GM12878 (cell line): ENCODE results near the gene COL23A1. TPM values are rescaled to one million over a fixed set of nuclear protein-coding genes. Genes with fewer than 3 reads are reported as not detected.

Experiments used
- ATAC-seq: fragments of 200-7000 bp; cut with Tn5 transposase; 3 replicates; pipeline ENCODE4 v1.9.1; 2020; ENCODE audit warnings: mild to moderate bottlenecking, moderate library complexity
- BruUV-seq: library from RNA; stranded (reverse); fragments of 400-500 nt; replicated peaks from 2 replicates; lab custom pipeline; 2021; lab: Mats Ljungman, UMichigan
- CTCF ChIA-PET: fragments of 300-600 bp; sonication (Branson Sonifier 250); formaldehyde crosslinking; extraction: SDS; loops from one replicate; lab custom pipeline; 2021; ENCODE audit warnings: inconsistent platforms; lab: Yijun Ruan, JAX
- POLR2A ChIA-PET: fragments of 350-600 bp; formaldehyde crosslinking; extraction: SDS; loops from one replicate; lab custom pipeline; 2021; ENCODE audit warnings: inconsistent platforms; lab: Charles Lee
- RAD21 ChIA-PET: fragments of 300-600 bp; sonication (Branson Sonifier 250); formaldehyde crosslinking; loops from one replicate; lab custom pipeline; 2023; ENCODE audit warnings: antibody characterized with exemption; ENCODE audit not compliant: unreplicated experiment; lab: Charles Lee
- SMC1A ChIA-PET: fragments of 300-600 bp; sonication (Branson Sonifier 250); formaldehyde crosslinking; loops from one replicate; lab custom pipeline; 2023; ENCODE audit not compliant: unreplicated experiment, uncharacterized antibody; lab: Charles Lee
- DNase-seq: peaks from one replicate; pipeline ENCODE4 v3.0.0-alpha.2; 2011; ENCODE audit warnings: low read depth, low spot score
- FAIRE-seq: peaks from 3 replicates; lab custom pipeline; 2011; peaks lifted over from hg19 to GRCh38; lab: Jason Lieb, UNC
- H2AFZ ChIP-seq: 2 replicates; pipeline ENCODE4 v1.6.0; 2011; ENCODE audit warnings: low read depth, low read length, control low read depth; ENCODE audit not compliant: control insufficient read depth
- H3K27ac ChIP-seq: 2 replicates; pipeline ENCODE4 v1.5.1; 2011; ENCODE audit warnings: control low read depth; ENCODE audit not compliant: control insufficient read depth, insufficient read depth
- H3K27me3 ChIP-seq, 2 experiments: replicated peaks in 1 of 2; 2 replicates each; pipeline versions ENCODE4 v1.6.0 to v1.6.1; 2011; ENCODE audit warnings: low read length in 1 of 2; ENCODE audit not compliant: control insufficient read depth in 2 of 2, insufficient read depth in 2 of 2
- H3K36me3 ChIP-seq, 2 experiments: 2 replicates each; pipeline ENCODE4 v1.5.1; 2011; ENCODE audit warnings: low read length in 1 of 2; ENCODE audit not compliant: control insufficient read depth in 2 of 2, insufficient read depth in 2 of 2
- H3K4me1 ChIP-seq: 2 replicates; pipeline ENCODE4 v1.6.1; 2011; ENCODE audit warnings: mild to moderate bottlenecking, low read length, moderate library complexity, mixed read lengths; ENCODE audit not compliant: control insufficient read depth, insufficient read depth
- H3K4me2 ChIP-seq: 2 replicates; pipeline ENCODE4 v1.6.0; 2011; ENCODE audit warnings: control low read depth; ENCODE audit not compliant: control insufficient read depth, insufficient read depth
- H3K4me3 ChIP-seq: fragments of 200-600 bp; sonication (generic); 2 replicates; pipeline ENCODE4 v1.5.1; 2016
- H3K79me2 ChIP-seq: 2 replicates; pipeline ENCODE4 v1.6.0; 2011; ENCODE audit warnings: low read length; ENCODE audit not compliant: control insufficient read depth, insufficient read depth
- H3K9ac ChIP-seq: 2 replicates; pipeline ENCODE4 v1.8.0; 2011; ENCODE audit warnings: low read length, control low read depth, mixed read lengths; ENCODE audit not compliant: control insufficient read depth, insufficient read depth
- H3K9me3 ChIP-seq: replicated peaks from 3 replicates; pipeline ENCODE4 v1.5.1; 2011; ENCODE audit warnings: mild to moderate bottlenecking, low read length; ENCODE audit not compliant: control insufficient read depth, insufficient read depth
- H4K20me1 ChIP-seq: 2 replicates; pipeline ENCODE4 v1.6.0; 2011; ENCODE audit not compliant: control insufficient read depth, insufficient read depth
- BACH1 ChIP-seq: fragments of 450-650 bp; IDR thresholded peaks from 2 replicates; pipeline ENCODE4 v1.6.1; 2017; ENCODE audit warnings: mild to moderate bottlenecking, borderline replicate concordance
- HDAC2 ChIP-seq: fragments of 200-600 bp; sonication (generic); IDR thresholded peaks from 2 replicates; pipeline ENCODE4 v1.6.1; 2017
- IKZF1 ChIP-seq: fragments of 450-650 bp; conservative IDR thresholded peaks from 2 replicates; pipeline ENCODE4 v1.6.1; 2017; ENCODE audit warnings: antibody characterized with exemption, mild to moderate bottlenecking
- POLR2AphosphoS5 ChIP-seq: IDR thresholded peaks from 2 replicates; pipeline ENCODE4 v1.6.1; 2011; ENCODE audit warnings: mild to moderate bottlenecking, low read length, inconsistent platforms
- SREBF2 ChIP-seq: IDR thresholded peaks from 2 replicates; pipeline ENCODE4 v1.6.1; 2012; ENCODE audit warnings: mild to moderate bottlenecking, low read length
- ZBED1 ChIP-seq: IDR thresholded peaks from 2 replicates; pipeline ENCODE4 v1.6.1; 2016; ENCODE audit warnings: borderline replicate concordance
- WGBS: methylation state at CpG from one replicate; pipeline ENCODE4 v1.1.6; 2016; ENCODE audit warnings: low lambda C conversion rate; ENCODE audit not compliant: insufficient replicate concordance, insufficient coverage; ENCODE audit errors: missing lambda C conversion rate; 5-methylcytosine and 5-hydroxymethylcytosine counted together
- in situ Hi-C: fragments of 300-500 bp; cut with MboI; formaldehyde crosslinking; loops from 9 replicates; pipeline ENCODE4 v1.14.3; 2018; ENCODE audit warnings: mixed read lengths
- intact Hi-C: fragments of 100-400 bp; cut with micrococcal nuclease; formaldehyde crosslinking; loops from one replicate; pipeline ENCODE4 v1.14.2; 2022; ENCODE audit not compliant: unreplicated experiment
- polyA plus RNA-seq, 11 experiments: library from polyadenylated mRNA; depleted of rRNA in 4 of 11; unstranded in 6 of 11; stranded (reverse) in 5 of 11; fragments of >200 nt; fragmentation: Nextera tagmentation in 4 of 11; fragmentation: Illumina TruSeq in 1 of 11; extraction: Ambion mirVana in 4 of 11; extraction: Trizol in 1 of 11; gene quantifications; 1 replicate in 1 of 11; 2 replicates in 10 of 11; pipeline versions ENCODE4 v1.2.1 to v1.2.3, GENCODE V29; 2011 to 2016; ENCODE audit warnings: inconsistent platforms in 2 of 11, missing spikeins in 2 of 11, low read depth in 1 of 11
- total RNA-seq, 4 experiments: library from RNA; depleted of rRNA in 3 of 4; stranded (reverse); fragments of >200 nt in 3 of 4; fragmentation: Illumina TruSeq in 1 of 4; extraction: Trizol in 1 of 4; gene quantifications; 2 replicates each; pipeline versions ENCODE4 v1.2.1 to v1.2.3, GENCODE V29; 2013 to 2021
- TF ChIP-seq, protein P1 (sequence below): fragments of 150-350 bp; IDR thresholded peaks from 2 replicates; pipeline ENCODE4 v1.6.1; 2014; ENCODE audit warnings: mild to moderate bottlenecking, low read depth, low read length
- TF ChIP-seq, protein P2 (sequence below): fragments of 450-650 bp; IDR thresholded peaks from 2 replicates; pipeline ENCODE4 v1.6.1; 2018; ENCODE audit warnings: borderline replicate concordance, mild to moderate bottlenecking; ENCODE audit not compliant: partially characterized antibody
- TF ChIP-seq, protein P3 (sequence below): IDR thresholded peaks from 2 replicates; pipeline ENCODE4 v1.6.1; 2011; ENCODE audit warnings: low read depth, mild to moderate bottlenecking, low read length, moderate library complexity, borderline replicate concordance; ENCODE audit errors: extremely low read depth

The COL23A1 gene
- total and polyA plus RNA-seq, 10 of the 15 experiments (the other 5 are each of a cell fraction or from before 2014, with no cell fraction given) = 0.03 to 0.83 (median 0.09) TPM; not detected in 5

DNA sequence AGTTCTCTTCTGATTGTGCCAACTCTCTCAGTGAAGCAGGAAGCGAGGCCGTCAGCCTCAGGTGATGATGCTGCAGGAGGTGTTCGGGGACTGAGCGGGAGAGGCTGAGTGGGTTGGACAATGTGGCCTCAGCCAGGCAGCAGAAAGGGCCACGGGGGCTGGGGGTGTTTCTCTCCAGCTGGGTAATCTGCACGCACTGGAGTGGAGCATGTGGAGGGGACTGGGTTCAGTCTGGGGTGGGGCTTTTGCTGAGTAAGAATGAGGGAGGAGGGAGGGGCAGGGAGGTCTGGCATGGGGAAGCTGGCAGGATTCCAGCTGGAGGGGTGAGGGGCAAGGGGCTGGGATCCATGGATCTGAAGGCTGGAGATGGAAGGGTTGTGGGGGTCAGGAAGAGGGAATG lies 296.8 kb downstream of the COL23A1 start:
- Histone ChIP-seq H3K9ac (no peak overlapping the region), H4K20me1 (no peaks in the 10 kb centered on the region), H3K36me3 (no peaks in the 10 kb centered on the region), H2AFZ (no peak overlapping the region), H3K4me1 (no peaks in the 10 kb centered on the region), H3K9me3 (no peaks in the 10 kb centered on the region), H3K79me2 (no peaks in the 10 kb centered on the region), H3K27me3 (no peaks in the 10 kb centered on the region; a peak in 2 of 4 replicates), H3K4me3 (no peak overlapping the region), H3K27ac (no peak overlapping the region), H3K4me2 (no peak overlapping the region)
- intact Hi-C loops (no loop called here), in situ Hi-C loops (no loop called here)
- ChIA-PET CTCF (no interaction called here), POLR2A (no interaction called here), SMC1A (no interaction called here), RAD21 (no interaction called here)
- no peak for FAIRE-seq
- TF ChIP-seq, protein P1, sequence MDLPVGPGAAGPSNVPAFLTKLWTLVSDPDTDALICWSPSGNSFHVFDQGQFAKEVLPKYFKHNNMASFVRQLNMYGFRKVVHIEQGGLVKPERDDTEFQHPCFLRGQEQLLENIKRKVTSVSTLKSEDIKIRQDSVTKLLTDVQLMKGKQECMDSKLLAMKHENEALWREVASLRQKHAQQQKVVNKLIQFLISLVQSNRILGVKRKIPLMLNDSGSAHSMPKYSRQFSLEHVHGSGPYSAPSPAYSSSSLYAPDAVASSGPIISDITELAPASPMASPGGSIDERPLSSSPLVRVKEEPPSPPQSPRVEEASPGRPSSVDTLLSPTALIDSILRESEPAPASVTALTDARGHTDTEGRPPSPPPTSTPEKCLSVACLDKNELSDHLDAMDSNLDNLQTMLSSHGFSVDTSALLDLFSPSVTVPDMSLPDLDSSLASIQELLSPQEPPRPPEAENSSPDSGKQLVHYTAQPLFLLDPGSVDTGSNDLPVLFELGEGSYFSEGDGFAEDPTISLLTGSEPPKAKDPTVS = no peak
- no peak for TF ChIP-seq BACH1
- TF ChIP-seq, protein P2, sequence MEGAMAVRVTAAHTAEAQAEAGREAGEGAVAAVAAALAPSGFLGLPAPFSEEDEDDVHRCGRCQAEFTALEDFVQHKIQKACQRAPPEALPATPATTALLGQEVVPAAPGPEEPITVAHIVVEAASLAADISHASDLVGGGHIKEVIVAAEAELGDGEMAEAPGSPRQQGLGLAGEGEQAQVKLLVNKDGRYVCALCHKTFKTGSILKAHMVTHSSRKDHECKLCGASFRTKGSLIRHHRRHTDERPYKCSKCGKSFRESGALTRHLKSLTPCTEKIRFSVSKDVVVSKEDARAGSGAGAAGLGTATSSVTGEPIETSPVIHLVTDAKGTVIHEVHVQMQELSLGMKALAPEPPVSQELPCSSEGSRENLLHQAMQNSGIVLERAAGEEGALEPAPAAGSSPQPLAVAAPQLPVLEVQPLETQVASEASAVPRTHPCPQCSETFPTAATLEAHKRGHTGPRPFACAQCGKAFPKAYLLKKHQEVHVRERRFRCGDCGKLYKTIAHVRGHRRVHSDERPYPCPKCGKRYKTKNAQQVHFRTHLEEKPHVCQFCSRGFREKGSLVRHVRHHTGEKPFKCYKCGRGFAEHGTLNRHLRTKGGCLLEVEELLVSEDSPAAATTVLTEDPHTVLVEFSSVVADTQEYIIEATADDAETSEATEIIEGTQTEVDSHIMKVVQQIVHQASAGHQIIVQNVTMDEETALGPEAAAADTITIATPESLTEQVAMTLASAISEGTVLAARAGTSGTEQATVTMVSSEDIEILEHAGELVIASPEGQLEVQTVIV = no peak
- no peak for TF ChIP-seq POLR2AphosphoS5
- TF ChIP-seq SREBF2 = no peak
- no peak for TF ChIP-seq IKZF1
- TF ChIP-seq ZBED1 = no peak
- TF ChIP-seq, protein P3, sequence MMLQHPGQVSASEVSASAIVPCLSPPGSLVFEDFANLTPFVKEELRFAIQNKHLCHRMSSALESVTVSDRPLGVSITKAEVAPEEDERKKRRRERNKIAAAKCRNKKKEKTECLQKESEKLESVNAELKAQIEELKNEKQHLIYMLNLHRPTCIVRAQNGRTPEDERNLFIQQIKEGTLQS = no peak
- no peak for TF ChIP-seq HDAC2
- ATAC-seq = no peak
- no TSS peak for BruUV-seq
- DNase-seq = no peak
- 23% methylated on average over 6 of the region's 6 CpGs for WGBS
